HG03280 (cell line): Measurements from ENCODE around the gene CUX1.
"Not testable (repeated sequence)": the region's sequence is repeated elsewhere in the genome, so short reads cannot be mapped to it uniquely, and the experiment has no call there.

ENCODE experiments used
- ATAC-seq: cut with Tn5 transposase; IDR thresholded peaks from one replicate; pipeline ENCODE4 v1.9.1; 2021; ENCODE audit warnings: mild to moderate bottlenecking, moderate library complexity; ENCODE audit not compliant: unreplicated experiment

Gene CUX1

DNA sequence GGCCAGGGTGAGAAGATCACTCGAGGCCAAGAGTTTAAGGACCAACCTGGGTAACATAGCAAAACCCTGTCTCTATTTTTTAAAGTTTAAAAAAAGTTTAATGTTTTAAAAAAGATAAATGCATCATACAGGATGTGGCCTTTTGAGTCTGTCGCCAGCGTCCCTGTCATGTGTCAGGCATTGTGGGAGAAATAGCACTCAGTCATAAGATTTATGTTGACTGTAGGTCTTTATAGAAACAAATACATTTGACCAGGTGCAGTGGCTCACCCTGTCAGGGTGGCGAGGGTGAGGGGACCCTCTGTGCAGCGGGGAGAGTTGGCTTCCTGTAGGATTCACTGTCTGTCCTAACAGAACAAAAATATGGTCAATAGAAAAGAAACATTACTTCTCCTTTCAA, 405.8 kb downstream of the CUX1 start:
- no peak for ATAC-seq

DNA sequence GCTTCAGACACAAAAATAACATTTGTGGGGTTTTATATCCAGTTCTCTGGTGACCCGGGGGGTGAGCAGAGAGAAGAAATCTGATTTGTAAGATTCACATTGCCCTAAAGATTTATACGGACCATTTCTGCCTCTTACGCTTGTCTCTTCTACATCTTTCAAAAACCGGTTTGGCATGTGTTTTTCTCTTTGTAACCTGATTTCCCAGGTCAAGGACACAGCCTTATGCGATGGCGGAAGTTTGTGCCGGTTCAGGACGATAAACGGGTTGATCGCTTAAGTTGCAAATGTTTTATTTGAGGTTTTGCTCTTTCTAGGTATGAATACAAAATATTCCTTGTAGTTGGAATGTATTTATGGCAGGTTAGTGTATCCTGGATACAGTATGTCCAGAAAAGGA, 407.6 kb downstream of the CUX1 start:
- ATAC-seq = no peak

DNA sequence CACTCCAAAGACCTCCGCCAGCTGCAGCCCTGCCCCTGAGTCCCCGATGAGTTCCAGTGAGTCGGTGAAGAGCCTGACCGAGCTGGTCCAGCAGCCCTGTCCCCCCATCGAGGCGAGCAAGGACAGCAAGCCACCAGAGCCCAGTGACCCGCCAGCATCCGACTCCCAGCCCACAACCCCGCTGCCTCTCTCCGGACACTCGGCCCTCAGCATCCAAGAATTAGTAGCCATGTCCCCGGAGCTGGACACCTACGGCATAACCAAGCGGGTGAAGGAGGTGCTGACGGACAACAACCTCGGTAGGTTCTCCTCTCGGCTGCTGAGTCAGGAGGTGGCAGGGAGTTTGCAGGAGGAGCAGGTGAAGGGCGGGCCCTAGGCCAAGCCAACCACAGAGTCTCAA, 409.9 kb downstream of the CUX1 start:
- ATAC-seq = no peak

DNA sequence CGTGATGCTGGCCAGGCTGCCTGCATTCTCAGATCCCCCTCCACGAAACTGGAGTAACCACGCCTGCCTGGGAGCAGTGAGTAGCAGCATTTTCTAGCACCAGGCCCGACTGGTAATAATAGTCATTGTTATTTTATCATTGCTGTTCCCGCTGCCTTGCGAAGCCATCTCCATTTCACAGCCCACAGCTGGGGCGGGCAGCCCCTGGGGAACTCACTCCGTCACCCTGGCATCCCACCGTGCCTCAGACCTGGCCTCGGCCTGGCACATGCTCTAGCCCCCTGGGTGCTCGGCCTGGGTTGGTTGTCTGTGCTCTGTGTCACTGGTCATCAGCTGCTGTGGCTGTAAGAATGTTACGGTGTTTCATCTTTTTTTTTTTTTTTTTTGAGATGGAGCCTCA, 411.5 kb downstream of the CUX1 start:
- no peak for ATAC-seq

DNA sequence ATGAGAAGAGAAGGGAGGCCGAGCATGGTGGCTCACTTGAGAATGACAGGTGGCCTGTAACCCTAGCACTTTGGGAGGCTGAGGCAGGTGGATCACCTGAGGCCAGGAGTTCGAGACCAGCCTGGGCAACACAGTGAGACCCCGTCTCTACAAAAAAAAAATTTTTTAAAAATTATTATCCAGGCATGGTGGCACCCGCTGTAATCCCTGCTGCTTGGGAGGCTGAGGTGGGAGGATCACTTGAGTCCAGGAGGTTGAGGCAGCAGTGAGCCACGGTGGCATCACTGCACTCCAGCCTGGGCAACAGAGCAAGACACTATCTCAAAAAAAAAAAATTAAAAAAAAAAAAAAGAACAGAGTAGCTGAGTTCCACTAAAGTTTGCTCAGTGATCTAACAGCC, 412.7 kb downstream of the CUX1 start:
- not testable (repeated sequence) for ATAC-seq

DNA sequence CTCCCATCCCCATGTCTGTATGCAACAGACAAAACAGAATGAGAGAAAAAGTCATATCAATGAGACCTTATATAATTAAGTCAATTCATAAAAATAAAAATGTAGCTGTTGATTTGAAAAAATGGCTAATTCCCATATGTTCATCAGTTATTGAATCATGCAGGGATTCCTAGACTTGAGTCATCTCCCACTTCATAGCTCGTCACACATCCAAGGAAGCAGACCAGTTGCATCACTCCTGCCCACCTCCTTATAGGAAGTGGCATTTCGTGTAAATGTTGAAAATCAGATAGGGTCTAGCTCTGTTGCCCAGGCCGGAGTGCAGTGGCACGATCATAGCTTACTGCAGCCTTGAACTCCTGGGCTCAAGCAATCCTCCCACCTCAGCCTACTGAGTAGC, 413.2 kb downstream of the CUX1 start:
- ATAC-seq = no peak

DNA sequence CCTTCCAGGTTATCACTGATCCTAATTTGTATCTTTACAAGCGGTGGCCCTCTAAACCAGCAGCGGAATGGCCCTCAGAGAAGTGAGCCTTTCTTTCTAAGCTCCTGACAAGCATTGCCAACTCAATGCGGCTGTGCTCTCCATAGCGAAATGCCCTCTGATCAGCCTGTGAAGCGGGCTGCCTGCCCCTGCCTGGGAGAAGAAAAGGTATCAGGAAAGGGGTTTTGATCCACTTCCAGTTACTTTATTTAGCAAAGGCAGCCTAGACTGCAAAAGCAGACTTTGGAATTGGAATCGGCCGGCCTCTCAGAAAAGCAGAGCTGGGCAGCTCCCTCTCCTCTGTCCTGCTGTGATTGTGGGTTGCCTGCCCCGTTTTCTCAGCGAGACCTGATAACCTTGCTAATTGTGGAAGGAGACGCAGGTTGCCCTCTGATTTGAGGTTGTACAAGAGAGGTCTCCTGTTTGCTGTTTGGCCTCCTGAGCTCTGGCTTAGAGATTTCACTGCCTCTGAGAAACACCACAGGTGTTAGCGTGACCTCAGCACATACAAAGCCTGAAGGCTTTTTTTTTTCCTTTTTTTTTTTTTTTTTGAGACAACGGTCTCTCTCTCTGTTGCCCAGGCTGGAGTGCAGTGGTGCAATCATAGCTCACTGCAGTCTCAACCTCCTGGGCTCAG, 415.3 kb downstream of the CUX1 start:
- ATAC-seq = no peak

DNA sequence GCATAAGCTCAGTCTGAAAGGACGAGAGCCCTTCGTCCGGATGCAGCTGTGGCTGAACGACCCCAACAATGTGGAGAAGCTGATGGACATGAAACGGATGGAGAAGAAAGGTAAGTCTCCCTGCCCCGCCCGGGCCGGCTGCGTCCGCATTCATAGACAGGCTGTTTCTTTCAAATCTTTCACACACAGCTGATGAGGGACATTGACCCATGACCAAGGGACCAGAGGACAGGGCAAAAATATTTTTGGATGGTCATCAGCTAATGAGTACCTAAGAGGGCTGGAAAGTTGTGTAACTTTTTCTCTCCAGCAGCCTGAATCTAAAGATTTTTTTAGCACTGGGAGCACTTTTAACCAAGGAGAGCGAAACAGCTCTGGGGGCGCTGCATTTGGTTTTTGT, 416.7 kb downstream of the CUX1 start:
- ATAC-seq = no peak

DNA sequence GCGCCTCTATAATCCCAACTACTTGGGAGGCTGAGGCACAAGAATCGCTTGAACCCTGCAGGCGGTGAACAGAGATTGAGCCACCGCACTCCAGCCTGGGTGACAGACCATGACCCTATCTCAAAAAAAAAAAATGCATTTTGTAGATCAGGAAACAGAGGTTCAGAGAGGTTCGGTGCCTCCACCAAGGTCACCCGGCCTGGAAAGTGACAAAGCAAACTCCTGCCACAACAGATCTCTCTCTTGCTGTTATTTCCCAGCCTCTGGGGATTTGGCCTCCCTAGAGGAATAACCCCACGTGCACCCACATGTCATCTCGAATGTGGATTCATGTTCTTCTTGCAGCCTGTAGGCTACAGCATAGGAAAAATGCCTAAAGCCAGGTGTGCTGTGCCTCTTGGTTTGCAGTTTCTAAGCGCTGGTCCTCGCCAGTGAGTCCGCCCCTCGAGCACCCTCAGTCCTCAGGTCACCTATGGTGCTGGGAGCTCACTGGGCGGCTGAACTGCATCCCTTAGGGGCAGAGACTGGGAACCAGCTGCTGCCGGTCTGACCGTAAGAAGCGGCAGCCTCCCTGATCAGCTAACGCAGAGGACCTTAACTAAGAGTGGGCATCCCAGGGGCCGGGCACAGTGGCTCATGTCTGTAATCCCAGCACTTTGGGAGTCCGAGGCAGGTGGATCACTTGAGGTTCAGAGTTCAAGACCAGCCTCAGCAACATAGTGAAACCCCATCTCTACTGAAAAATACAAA, 417.6 kb downstream of the CUX1 start:
- no peak for ATAC-seq

DNA sequence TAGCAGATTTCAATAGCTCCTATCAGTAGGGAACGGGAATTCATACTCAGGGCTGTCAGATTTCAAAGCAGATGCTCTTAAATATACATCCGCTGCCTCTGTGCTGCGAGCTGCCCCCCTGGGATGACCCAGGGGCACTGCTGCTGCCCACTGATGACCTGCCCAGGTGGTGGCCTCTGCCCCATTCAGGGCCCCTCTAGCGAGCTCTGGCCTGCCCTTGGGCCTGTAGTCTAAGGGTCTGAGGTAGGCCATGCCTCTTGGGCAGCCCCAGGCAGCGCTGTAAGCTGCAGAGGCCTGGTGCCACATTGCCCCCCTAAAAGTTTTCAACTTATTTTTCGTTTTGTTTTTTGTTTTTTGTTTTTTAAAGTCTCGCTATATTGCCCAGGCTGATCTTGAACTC, 418.7 kb downstream of the CUX1 start:
- ATAC-seq = no peak

DNA sequence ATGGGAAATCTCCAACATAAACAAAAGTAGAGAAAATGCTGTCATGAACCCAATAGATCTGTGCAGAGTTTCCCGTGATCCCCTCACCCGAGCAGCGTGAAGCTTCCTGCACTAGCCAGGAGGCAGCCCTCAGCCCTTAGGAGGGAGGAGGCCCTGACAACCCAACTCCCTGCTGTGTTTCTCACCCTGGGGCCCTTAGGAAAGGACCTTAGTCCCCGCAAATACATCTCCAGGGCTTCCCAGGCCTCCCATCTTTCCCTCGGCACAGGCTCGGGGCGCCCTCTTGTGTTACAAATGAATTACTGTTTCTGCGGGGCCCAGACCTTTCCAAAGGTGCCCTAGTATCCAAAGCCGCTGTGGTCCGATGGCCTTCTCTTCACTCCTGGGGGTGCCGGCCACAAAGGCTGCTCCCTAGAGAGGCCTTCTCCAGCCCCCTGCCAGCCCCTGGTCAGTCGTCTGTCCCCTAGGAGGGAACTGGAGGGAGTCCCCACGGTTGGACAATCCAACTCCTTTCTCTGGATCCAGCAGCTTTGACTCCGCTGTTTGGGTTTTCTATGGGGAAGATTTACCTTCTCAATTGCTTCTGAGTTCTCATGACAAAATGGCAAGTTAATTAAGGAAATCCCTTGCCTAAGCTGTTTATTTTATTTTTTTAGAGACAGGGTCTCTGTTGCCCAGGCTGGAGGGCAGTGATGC, 419.3 kb downstream of the CUX1 start:
- ATAC-seq = no peak

DNA sequence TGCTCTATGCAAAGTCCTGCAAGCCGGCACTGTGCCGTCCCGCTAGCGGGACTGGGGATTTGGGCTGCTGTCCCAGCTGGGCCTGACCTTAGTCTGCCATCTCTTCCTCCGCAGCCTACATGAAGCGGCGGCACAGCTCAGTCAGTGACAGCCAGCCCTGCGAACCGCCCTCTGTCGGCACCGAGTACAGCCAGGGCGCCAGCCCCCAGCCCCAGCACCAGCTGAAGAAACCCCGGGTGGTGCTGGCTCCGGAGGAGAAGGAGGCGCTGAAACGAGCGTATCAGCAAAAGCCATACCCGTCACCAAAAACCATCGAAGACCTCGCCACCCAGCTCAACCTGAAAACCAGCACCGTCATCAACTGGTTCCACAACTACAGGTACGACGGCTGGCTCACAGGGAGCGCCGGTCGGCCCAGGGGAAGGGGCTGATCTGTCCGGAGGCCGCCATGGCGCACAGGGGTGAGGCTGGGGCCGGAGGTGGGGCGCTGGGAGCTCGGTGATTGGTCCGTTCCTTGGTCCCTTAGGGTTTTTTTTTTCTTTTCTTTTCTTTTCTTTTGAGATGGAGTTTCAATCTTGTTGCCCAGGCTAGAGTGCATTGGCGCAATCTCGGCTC, 421.9 kb downstream of the CUX1 start:
- ATAC-seq = no peak

DNA sequence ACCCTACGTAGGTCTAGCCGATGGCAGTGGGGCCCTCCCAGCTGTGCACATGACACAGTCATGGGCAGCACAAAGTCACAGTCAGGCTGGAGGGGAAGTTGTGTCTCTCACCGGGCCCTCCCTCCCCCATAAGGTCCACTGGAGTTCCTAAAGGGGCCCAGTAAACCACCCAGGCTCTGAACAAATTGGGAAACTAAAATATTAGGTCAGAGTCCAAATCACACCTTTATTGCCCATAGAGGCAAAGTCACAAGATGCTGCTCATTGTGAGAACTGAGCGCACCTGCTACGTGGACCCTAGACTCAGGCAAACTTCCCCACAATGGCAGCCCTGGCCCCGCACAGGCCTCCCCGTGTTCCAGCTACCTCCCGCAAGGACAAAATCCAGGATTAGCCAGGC, 424.0 kb downstream of the CUX1 start:
- no peak for ATAC-seq

DNA sequence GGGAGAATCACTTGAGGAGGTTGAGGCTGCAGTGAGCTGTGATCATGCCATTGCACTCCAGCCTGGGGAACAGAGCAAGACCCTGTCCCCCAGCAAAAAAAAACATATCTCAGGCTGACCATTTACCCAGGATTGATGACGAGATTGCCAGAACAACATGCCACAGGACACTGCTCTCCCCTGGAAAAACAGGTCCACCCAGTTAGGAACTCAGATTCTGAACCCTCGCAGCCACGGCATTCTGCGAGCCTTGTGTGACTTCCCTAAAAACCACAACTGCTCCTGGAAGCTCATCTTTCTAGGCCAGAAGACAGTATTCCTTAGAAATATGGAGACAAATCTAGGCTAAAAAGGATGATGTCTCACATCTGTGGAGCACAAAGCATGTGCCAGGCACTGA, 427.2 kb downstream of the CUX1 start:
- no peak for ATAC-seq

DNA sequence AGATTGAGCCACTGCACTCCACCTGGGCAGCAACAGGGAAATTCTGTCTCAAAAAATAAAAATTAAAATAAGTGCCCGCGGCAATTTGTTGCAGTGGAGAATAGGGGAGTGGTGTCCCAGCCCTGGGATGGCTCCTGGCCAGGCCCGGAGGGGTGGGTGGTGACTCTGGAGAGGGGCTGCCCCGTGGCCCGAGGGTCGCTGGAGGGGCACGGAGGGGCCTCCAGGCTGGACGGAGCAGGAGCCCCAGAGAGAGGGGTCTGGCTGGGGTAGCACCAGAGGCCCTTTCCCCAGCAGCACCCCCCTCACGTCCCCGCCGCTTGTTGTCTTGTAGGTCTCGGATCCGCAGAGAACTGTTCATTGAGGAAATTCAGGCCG, 430.6 kb downstream of the CUX1 start:
- ATAC-seq = no peak

DNA sequence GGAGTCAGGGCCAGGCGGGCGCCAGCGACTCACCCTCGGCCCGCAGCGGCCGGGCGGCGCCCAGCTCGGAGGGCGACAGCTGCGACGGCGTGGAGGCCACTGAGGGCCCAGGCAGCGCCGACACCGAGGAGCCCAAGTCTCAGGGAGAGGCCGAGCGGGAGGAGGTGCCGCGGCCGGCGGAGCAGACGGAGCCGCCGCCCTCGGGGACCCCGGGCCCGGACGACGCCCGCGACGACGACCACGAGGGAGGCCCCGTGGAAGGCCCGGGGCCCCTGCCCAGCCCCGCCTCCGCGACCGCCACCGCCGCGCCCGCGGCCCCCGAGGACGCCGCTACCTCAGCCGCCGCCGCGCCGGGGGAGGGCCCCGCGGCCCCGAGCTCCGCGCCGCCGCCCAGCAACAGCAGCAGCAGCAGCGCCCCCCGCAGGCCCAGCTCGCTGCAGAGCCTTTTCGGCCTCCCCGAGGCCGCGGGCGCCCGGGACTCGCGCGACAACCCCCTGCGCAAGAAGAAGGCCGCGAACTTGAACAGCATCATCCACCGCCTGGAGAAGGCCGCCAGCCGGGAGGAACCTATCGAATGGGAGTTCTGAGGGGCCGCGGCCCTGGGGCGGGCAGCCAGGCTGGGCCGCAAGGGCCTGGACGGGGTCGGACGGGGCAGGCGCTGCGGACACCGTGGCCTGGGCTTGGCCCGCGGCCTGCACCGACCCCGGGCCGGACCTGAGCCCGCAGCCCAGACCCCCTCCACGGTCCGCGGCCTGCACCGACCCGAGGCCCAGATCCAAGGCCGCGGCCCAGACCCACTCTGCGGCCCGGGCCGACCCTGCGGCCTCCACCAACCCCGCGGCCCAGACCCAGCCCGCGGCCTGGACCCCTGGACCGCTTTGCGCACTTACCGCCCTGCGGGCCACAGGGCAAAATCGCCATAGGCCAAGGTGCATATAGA, 431.3 kb downstream of the CUX1 start:
- ATAC-seq = no peak

DNA sequence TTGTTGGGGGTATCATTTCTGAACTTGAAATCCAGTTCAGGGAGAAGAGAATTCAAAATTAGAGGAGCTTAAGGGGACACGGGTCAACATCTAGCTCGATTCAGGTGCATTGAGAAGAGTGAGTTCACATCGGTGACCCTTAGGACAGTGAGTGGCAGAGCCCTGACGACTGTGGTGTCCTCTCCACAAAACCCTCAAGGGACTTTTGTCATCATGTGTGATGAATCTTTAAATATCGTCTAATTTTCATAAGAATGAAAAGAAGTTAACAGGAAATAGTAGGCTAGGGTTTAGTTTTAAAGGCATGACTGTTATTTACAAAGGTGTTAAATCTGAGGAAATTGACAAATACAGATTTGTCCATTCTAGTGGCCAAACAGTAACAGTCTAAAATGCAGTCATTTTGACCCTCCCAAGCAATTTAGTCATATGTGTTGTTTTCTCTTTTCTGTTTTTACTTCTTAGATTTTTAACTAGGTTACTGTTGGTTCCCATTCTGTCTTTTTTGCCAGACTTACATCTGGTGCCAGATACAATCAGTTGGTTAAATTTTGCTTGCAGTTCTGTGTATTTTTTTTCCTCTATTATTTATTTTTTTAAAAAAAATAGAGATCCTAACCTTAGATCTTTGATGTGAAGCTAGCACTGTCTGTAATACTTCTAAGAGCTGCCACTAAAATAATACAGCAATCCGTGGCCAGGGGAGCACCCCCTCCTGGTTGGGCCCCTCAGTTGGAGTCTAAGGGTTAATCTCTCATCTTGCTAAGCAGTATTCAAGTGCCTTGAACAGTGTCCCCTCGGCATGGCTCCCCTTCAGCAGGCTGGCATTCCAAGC, 434.3 kb downstream of the CUX1 start:
- no peak for ATAC-seq

DNA sequence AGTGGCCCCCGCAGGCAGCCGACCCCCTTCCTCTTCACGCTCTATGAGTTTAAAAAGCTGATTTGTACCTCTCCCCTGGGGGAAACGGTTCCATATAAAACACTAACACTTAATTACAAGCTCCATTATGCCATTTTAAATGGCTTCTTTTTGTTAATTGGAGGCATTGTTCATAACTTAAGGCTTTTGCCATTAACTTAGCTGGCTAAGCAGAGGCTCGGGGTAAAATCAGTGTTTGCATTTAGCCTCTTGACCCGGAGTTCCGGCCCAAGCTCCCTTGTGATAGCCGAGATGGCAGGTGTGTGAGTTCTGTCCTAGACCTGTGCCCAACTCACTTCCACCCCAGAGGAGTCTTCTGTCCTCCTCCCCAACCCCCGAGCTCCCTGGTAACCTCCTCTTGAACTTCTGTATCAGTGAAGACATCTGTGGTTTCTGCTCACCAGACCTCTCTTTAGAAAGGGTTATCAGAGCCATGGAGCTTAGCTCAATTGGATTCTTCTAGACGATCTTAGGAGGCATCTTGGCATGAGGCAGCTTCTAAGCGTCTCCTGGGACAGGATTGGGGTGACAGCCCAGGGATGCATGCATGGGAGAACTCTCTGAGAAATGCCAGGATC, 435.0 kb downstream of the CUX1 start:
- no peak for ATAC-seq
